ENCODE data around the gene CFAP77.

Gene CFAP77

DNA sequence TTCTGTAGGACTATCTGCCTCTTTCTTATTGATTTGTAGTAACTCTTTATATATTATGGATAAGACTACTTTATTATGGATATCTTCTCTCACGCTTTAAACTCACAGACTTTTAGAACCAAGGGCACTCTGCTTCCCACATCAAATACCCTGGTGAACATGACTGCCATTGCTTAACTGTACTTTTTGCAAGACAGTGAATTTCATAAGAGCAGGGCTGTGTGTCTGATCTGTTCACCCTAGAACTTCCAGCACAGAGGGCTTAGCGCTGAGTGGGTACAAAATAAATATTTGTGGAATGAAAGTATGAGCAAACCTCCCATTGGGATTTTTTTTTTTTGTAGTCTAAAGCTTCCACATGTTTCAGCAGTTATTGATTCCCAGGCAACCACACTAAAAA lies 84.8 kb downstream of the CFAP77 start:
- H3K36me3 ChIP-seq (ENCODE audit: control insufficient read depth, insufficient read depth, low read length, severe bottlenecking), result no peaks in the 10 kb centered on the region
- peaks cover 14% of the 10 kb centered on the region for H3K9me3 ChIP-seq (ENCODE audit: control insufficient read depth, low read length)
- peaks cover 8% of the 10 kb centered on the region for H3K4me1 ChIP-seq (ENCODE audit: control insufficient read depth, insufficient read depth, low read length)
- H3K9ac ChIP-seq (ENCODE audit: low read length), result no peak overlapping the region
- no peak overlapping the region for H3K4me3 ChIP-seq (ENCODE audit: low read length)
- peak; percentile 4 for DNase-seq (ENCODE audit: low read depth)
- H3K27me3 ChIP-seq (replicated peaks; ENCODE audit: control insufficient read depth, insufficient read depth, low read length), result peaks cover 60% of the 10 kb centered on the region

GRCh38 chr9:132497731-132498130 lies 87.7 kb downstream of the CFAP77 start:
- Histone ChIP-seq H3K9ac (ENCODE audit: low read length) (no peak overlapping the region), H3K9me3 (ENCODE audit: control insufficient read depth, low read length) (peaks cover 12% of the 10 kb centered on the region), H3K4me1 (ENCODE audit: control insufficient read depth, insufficient read depth, low read length) (peaks cover 8% of the 10 kb centered on the region), H3K27me3 (replicated peaks; ENCODE audit: control insufficient read depth, insufficient read depth, low read length) (peaks cover 58% of the 10 kb centered on the region), H3K36me3 (ENCODE audit: control insufficient read depth, insufficient read depth, low read length, severe bottlenecking) (no peaks in the 10 kb centered on the region), H3K4me3 (ENCODE audit: low read length) (no peak overlapping the region)
- DNase-seq (ENCODE audit: low read depth), result no peak

DNA sequence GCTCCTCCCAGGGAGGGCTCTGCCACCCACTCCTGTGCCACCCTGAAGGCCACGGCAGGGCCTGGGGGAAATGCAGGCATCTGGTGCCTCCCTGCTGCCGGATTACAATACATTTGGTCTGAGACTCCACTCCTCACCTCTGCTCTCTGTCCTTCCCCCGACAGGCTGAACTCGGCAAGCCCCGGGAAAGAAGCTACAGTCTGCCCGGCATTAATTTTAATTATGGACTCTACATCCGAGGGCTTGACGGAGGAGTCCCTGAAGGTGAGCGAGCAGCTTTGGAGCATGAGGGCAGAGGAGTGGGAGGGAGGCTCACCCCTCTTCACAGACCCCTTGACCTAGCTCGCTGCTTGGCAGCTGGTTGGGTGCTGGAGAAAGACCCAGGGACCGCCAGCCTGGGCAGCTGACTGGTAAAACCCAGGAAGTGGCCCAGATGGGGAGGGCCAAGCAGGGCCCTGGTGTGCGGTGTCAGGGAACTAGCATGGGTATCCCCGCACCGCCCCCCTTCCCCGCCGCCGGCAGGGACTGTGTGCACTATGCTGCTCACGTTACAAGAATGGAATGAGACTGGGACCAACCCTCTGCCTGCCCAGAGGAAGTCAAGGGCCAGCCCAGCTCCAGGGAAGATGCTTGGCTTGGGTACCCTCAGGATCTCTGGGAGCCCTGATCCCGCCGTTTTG lies 88.7 kb downstream of the CFAP77 start:
- Histone ChIP-seq H3K4me3 (ENCODE audit: low read length) (no peak overlapping the region), H3K27me3 (replicated peaks; ENCODE audit: control insufficient read depth, insufficient read depth, low read length) (peaks cover 61% of the 10 kb centered on the region), H3K9me3 (ENCODE audit: control insufficient read depth, low read length) (peaks cover 4% of the 10 kb centered on the region), H3K36me3 (ENCODE audit: control insufficient read depth, insufficient read depth, low read length, severe bottlenecking) (no peaks in the 10 kb centered on the region), H3K9ac (ENCODE audit: low read length) (no peak overlapping the region), H3K4me1 (ENCODE audit: control insufficient read depth, insufficient read depth, low read length) (peaks cover 8% of the 10 kb centered on the region)
- peak; percentile 15 for DNase-seq (ENCODE audit: low read depth)

- H3K9me3 ChIP-seq (ENCODE audit: control insufficient read depth, low read length), result peaks cover 4% of the 10 kb centered on the region
- no peaks in the 10 kb centered on the region for H3K36me3 ChIP-seq (ENCODE audit: control insufficient read depth, insufficient read depth, low read length, severe bottlenecking)
- peaks cover 66% of the 10 kb centered on the region for H3K27me3 ChIP-seq (replicated peaks; ENCODE audit: control insufficient read depth, insufficient read depth, low read length)
- no peak for DNase-seq (ENCODE audit: low read depth)
- no peak overlapping the region for H3K9ac ChIP-seq (ENCODE audit: low read length)
- H3K4me3 ChIP-seq (ENCODE audit: low read length), result no peak overlapping the region
- peaks cover 8% of the 10 kb centered on the region for H3K4me1 ChIP-seq (ENCODE audit: control insufficient read depth, insufficient read depth, low read length)
These were observed 89.2 kb downstream of the CFAP77 start for GRCh38 chr9:132499251-132499650.

DNA sequence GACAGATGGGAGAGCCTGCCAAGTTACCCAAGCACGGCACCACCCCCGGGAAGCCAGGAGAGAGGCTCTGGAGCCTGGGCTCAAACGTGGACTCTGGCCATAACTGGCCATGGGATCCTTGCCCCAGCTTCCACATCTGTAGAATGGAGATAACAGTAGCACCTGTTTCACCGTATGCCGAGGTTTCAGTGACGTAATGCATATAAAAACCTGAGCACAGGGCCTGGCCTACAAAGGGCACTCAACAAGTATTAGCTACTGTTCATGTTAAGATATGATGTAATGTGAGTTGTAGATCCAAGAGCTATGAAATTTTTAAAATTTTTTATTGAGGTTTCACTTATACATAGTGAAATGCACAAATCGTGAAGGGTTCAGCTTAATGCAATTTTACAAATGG lies 90.2 kb downstream of the CFAP77 start:
- Histone ChIP-seq H3K36me3 (ENCODE audit: control insufficient read depth, insufficient read depth, low read length, severe bottlenecking) (no peaks in the 10 kb centered on the region), H3K4me3 (ENCODE audit: low read length) (no peak overlapping the region), H3K27me3 (replicated peaks; ENCODE audit: control insufficient read depth, insufficient read depth, low read length) (peaks cover 75% of the 10 kb centered on the region), H3K9me3 (ENCODE audit: control insufficient read depth, low read length) (peaks cover 4% of the 10 kb centered on the region), H3K9ac (ENCODE audit: low read length) (no peak overlapping the region), H3K4me1 (ENCODE audit: control insufficient read depth, insufficient read depth, low read length) (peaks cover 3% of the 10 kb centered on the region)
- no peak for DNase-seq (ENCODE audit: low read depth)

GRCh38 chr9:132502480-132502879 lies 92.5 kb downstream of the CFAP77 start:
- Histone ChIP-seq H3K9ac (ENCODE audit: low read length) (no peak overlapping the region), H3K9me3 (ENCODE audit: control insufficient read depth, low read length) (no peaks in the 10 kb centered on the region), H3K4me1 (ENCODE audit: control insufficient read depth, insufficient read depth, low read length) (no peaks in the 10 kb centered on the region), H3K36me3 (ENCODE audit: control insufficient read depth, insufficient read depth, low read length, severe bottlenecking) (no peaks in the 10 kb centered on the region), H3K27me3 (replicated peaks; ENCODE audit: control insufficient read depth, insufficient read depth, low read length) (peaks cover 85% of the 10 kb centered on the region), H3K4me3 (ENCODE audit: low read length) (no peak overlapping the region)
- DNase-seq (ENCODE audit: low read depth), result no peak

- Histone ChIP-seq H3K27me3 (replicated peaks; ENCODE audit: control insufficient read depth, insufficient read depth, low read length) (peaks cover 79% of the 10 kb centered on the region), H3K36me3 (ENCODE audit: control insufficient read depth, insufficient read depth, low read length, severe bottlenecking) (no peaks in the 10 kb centered on the region), H3K4me3 (ENCODE audit: low read length) (no peak overlapping the region), H3K9ac (ENCODE audit: low read length) (no peak overlapping the region), H3K4me1 (ENCODE audit: control insufficient read depth, insufficient read depth, low read length) (no peaks in the 10 kb centered on the region), H3K9me3 (ENCODE audit: control insufficient read depth, low read length) (no peaks in the 10 kb centered on the region)
- DNase-seq (ENCODE audit: low read depth), result no peak
These were observed 93.1 kb downstream of the CFAP77 start for GRCh38 chr9:132503116-132503515.

GRCh38 chr9:132504488-132504887 lies 94.5 kb downstream of the CFAP77 start:
- Histone ChIP-seq H3K36me3 (ENCODE audit: control insufficient read depth, insufficient read depth, low read length, severe bottlenecking) (no peaks in the 10 kb centered on the region), H3K27me3 (replicated peaks; ENCODE audit: control insufficient read depth, insufficient read depth, low read length) (peaks cover 67% of the 10 kb centered on the region), H3K9ac (ENCODE audit: low read length) (no peak overlapping the region), H3K4me1 (ENCODE audit: control insufficient read depth, insufficient read depth, low read length) (no peaks in the 10 kb centered on the region), H3K4me3 (ENCODE audit: low read length) (no peak overlapping the region), H3K9me3 (ENCODE audit: control insufficient read depth, low read length) (no peaks in the 10 kb centered on the region)
- DNase-seq (ENCODE audit: low read depth), result no peak

- no peaks in the 10 kb centered on the region for H3K36me3 ChIP-seq (ENCODE audit: control insufficient read depth, insufficient read depth, low read length, severe bottlenecking)
- DNase-seq (ENCODE audit: low read depth), result no peak
- no peak overlapping the region for H3K4me3 ChIP-seq (ENCODE audit: low read length)
- no peaks in the 10 kb centered on the region for H3K9me3 ChIP-seq (ENCODE audit: control insufficient read depth, low read length)
- no peak overlapping the region for H3K9ac ChIP-seq (ENCODE audit: low read length)
- peaks cover 75% of the 10 kb centered on the region for H3K27me3 ChIP-seq (replicated peaks; ENCODE audit: control insufficient read depth, insufficient read depth, low read length)
- H3K4me1 ChIP-seq (ENCODE audit: control insufficient read depth, insufficient read depth, low read length), result no peaks in the 10 kb centered on the region
These were observed 96.1 kb downstream of the CFAP77 start for GRCh38 chr9:132505991-132506655.

DNA sequence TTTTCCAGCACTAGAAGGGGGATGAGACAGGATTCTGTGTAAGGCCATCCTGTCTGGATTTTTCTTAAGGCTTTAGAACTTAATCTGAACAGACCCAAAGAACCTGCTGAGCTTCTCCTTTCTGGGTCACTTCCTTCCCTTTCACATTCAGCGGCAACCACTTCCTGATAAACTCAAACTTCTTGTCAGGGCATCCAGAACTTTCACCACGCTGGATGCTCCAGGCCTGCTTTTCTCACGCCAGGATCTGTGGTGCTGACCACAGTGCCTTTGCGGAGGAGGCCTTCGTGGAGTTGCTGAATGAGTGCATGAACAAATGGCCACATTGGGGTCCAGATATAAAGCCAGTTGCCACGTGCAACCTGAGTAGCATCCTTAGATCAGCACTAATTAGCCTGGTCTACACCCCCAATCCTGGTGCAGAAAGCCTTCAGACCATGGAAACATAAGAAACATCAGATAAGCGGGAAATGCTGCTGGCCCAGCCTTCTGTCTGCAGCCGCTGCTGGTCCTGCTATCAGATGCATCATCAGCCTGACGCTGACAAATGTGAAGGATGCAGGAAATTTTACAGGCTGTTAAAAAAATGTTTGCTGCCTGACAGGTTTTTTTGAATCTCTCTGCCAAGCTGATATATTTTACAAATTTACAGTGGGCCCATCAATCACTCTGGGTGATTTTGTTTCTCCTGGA lies 97.1 kb downstream of the CFAP77 start:
- Histone ChIP-seq H3K27me3 (replicated peaks; ENCODE audit: control insufficient read depth, insufficient read depth, low read length) (peaks cover 74% of the 10 kb centered on the region), H3K36me3 (ENCODE audit: control insufficient read depth, insufficient read depth, low read length, severe bottlenecking) (no peaks in the 10 kb centered on the region)

GRCh38 chr9:132507670-132508469 lies 97.9 kb downstream of the CFAP77 start:
- H3K4me1 ChIP-seq (ENCODE audit: control insufficient read depth, insufficient read depth, low read length), result no peaks in the 10 kb centered on the region
- peak; percentile 88 for DNase-seq (ENCODE audit: low read depth)
- H3K4me3 ChIP-seq (ENCODE audit: low read length), result no peak overlapping the region
- no peaks in the 10 kb centered on the region for H3K9me3 ChIP-seq (ENCODE audit: control insufficient read depth, low read length)
- no peak overlapping the region for H3K9ac ChIP-seq (ENCODE audit: low read length)
- H3K36me3 ChIP-seq (ENCODE audit: control insufficient read depth, insufficient read depth, low read length, severe bottlenecking), result no peaks in the 10 kb centered on the region
- peaks cover 67% of the 10 kb centered on the region for H3K27me3 ChIP-seq (replicated peaks; ENCODE audit: control insufficient read depth, insufficient read depth, low read length)

More for the DNA sequence above, 97.1 kb downstream of the CFAP77 start:
- Histone ChIP-seq H3K9ac (ENCODE audit: low read length) (no peak overlapping the region), H3K4me3 (ENCODE audit: low read length) (no peak overlapping the region), H3K9me3 (ENCODE audit: control insufficient read depth, low read length) (no peaks in the 10 kb centered on the region), H3K4me1 (ENCODE audit: control insufficient read depth, insufficient read depth, low read length) (no peaks in the 10 kb centered on the region)
- DNase-seq (ENCODE audit: low read depth), result no peak

Measured in adipocyte (in vitro differentiated cells).